HCEC 1CT (cell line): ENCODE measurements around the gene ADGRL1.
"Not testable (repeated sequence)": the region's sequence is repeated elsewhere in the genome, so short reads cannot be mapped to it uniquely, and the experiment has no call there.

Experiments
- DNase-seq: peaks from one replicate; pipeline ENCODE4 v3.0.0-alpha.2; 2017

The ADGRL1 gene

DNA sequence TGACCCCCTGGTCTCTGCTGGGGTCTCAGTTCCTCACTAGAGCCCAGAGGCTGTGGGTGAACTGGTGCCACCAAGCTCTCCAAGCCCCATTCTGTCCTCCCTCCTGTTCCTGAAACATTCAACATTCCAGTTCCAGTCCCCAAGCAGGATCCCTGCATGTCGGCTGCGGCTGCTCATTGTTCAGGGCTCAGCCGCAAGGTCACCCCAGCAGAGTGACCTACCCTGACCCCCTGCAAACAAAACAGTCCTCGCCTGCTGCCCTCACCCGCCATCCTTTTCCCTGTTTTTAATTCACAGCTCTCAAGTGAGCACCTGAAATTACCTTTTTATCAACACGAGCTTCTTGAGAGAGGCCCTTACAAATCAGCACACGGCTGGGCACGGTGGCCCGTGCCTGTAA, 19.3 kb downstream of the ADGRL1 start:
- DNase-seq: not testable (repeated sequence)

DNA sequence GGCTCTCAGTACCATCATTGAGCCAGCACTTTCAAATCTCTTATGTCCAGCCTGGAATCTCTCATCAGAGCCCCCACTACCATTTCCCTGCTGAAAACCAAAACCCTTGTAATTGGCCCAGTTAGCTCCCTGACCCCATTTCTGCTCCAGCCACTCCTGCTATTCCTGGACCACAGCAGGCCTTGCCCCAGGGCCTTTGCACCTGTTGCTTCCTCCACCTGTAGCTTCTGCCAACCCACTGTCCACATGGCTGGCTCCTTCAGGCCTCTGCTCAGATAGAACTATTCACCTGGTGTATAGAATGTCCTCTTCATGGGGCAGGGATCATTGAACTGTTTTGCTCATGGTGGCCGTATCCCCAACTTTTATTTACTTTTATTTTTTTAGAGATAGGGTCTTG, 20.3 kb downstream of the ADGRL1 start:
- not testable (repeated sequence) for DNase-seq

DNA sequence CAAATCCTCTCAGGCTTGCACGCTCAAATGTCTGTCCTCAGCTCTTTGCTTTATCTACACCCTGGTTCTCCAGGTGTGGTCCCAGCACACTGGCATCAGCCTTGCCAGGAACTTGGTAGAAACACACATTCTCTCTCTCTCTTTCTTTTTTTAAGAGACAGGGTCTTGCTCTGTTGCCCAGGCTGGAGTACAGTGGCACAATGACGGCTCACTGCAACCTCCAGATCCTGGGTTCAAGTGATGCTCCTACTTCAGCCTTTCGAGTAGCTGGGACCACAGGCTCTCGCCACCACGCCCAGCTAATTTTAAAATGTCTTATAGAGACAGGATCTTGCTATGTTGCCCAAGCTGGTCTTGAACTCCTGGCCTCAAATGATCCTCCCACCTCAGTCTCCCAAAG, 20.8 kb downstream of the ADGRL1 start:
- no peak for DNase-seq

DNA sequence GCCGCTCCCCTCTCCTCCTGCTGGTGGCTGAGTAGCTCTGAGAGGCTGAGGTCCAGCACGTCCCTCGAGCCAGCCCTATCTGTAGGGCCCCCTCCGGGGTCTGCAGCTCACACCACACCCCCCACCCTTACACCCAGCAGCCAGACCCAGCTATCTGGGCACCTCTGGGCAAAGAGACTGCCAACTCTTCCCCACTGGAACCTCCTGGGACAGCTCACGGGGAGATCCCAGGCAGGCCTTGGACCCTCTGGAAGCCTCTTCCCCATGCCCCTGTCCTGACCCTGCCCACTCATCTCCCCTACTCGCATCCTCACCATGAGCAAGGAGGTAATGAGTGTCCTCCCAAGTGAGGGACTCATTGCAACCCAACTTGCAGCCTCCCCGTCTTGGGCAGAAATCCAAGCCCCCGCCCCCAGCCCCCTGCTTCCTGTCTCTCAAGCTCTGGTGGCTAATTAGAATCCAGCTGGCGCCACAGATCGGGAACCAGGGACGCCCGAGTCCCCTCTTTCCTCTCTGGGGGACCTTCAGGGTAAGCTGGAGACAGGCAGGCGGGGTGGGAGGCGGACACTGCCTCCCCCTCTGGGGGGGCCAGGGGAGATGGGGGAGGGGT, 22.1 kb downstream of the ADGRL1 start:
- no peak for DNase-seq

DNA sequence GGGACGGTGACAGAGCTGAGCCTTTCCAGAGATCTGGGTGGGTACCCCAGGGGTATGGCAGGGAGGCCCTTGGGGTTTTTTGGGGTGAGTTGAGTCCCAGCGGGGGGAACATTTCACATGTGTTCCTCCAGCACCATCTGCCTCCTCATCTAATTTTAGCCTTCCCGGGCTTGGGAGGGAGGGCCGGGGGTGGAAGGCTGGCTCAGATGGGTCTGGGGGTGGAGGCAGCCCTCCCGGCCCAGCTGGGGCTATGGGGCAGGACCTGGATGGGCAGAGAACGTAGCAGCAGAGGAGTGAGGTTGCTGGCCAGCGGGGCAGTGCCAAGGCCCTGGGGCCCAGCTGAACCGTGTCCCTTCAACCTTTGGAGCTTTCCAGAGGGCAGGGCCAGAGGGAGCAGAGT, 23.5 kb downstream of the ADGRL1 start:
- no peak for DNase-seq

DNA sequence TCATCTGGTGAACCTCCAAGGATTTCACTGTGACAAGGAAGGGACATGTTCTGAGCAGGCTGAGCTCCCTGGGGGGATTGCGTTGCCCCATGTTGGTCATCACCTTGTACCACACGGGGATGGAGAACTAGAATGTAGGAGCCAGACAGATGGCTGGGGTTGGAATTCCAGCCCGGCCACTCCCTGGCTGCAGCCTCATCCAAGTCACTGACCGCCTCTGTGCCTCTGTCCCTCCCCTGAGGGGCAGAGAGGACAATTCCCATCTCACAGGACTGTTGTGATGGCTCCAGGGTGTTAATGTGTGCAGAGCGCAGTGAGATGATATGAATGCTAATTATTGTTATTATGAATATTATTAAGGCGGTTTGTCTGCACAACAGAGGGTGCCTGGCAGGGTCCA, 24.1 kb downstream of the ADGRL1 start:
- no peak for DNase-seq

- not testable (repeated sequence) for DNase-seq
Observed at GRCh38 chr19:14181199-14181598, 24.8 kb downstream of the ADGRL1 start.

- no peak for DNase-seq
Observed at GRCh38 chr19:14177496-14178074, 28.4 kb downstream of the ADGRL1 start.

DNA sequence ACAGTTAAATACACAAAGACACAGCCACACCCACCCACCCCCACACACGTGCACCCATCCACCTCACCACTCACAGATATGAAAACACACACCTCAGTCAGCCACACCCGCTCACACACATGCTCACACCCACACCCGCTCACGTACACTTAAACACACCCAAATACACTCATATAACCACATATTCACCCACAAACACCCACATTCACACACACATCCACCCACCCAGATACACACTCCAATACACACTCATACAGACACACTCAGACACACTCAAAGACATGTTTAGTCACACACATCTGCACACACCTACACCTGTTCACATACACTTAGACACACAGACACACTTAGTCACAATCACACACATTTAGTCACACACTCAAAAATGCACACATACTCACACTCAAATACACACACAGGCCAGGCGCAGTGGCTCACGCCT, 30.6 kb downstream of the ADGRL1 start:
- DNase-seq: no peak

DNA sequence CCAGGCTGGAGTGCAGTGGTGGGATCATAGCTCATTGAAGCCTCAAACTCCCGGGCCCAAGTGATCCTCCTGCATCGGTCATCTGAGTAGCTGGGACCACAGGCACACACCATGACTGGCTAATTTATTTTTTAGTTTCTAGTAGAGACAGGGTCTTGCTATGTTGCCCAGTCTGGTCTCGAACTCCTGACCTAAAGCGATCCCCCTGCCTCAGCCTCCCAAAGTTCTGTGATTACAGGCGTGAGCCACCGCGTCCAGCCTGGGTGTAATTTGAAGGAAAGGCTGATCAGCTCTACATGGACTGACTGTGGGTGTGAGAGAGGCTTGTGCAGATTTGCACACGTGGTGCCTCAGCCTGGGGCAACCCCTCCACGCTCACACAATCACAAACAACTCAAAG, 31.1 kb downstream of the ADGRL1 start:
- no peak for DNase-seq

GRCh38 chr19:14168993-14169392, 37.0 kb downstream of the ADGRL1 start:
- DNase-seq: no peak

- DNase-seq: no peak
Observed at GRCh38 chr19:14168259-14168972, 37.6 kb downstream of the ADGRL1 start.

DNA sequence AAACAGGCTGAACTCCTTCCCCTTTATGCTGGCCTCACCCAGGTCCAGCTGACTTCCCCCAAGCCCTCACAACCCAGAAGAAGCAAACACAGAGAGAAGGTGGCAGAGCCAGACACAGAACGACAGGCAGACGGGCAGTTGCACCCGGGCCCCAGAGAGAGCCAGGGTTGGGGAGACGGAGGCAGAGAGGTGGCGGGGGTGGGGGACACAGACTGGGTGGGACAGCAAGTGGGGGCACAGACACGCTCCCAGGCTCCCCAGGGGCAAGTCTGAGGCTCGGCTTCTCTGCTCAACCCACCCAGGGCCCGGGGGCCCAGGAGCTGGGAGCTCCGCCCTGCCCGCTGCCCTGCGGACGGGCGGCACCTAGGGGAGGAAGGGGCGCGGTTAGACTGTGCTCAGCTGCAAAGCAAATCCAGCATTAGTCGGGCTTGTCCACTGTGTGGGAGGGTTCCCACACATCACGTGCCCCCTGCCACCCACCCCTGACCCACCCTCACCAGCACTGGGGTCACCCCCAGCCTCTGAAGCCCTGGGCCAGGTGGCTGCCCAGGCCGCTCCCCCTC, 38.3 kb downstream of the ADGRL1 start:
- DNase-seq: no peak

DNA sequence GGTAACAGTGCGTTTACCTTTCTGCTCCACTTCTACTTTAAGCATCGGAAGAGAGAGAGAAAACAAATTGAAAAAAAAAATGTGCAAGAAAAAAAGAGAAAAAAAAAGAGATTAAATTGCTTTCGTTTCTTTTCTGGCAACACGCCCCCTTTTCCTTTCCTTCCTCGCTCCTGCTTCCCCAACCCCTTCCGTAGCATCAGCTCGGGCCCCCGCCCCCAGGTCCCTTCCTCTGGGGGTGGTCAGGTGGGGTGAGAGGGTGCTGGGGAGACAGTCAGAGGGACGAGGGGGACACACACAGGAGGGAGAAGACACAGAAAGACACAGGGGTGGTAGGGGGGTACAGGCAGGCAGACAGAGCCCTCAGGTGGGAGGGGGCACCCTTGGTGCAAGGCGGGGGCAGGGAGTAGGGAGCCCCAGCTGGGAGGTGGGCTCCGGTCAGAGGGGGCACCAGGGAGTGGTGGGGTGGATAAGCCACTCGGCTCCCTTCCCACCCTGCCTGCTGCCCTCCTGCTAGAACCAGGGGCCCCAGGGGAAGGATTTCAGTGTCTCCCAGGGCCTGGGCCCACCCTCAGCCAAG, 38.9 kb downstream of the ADGRL1 start:
- no peak for DNase-seq

GRCh38 chr19:14165990-14166830, 39.8 kb downstream of the ADGRL1 start:
- DNase-seq: no peak

DNA sequence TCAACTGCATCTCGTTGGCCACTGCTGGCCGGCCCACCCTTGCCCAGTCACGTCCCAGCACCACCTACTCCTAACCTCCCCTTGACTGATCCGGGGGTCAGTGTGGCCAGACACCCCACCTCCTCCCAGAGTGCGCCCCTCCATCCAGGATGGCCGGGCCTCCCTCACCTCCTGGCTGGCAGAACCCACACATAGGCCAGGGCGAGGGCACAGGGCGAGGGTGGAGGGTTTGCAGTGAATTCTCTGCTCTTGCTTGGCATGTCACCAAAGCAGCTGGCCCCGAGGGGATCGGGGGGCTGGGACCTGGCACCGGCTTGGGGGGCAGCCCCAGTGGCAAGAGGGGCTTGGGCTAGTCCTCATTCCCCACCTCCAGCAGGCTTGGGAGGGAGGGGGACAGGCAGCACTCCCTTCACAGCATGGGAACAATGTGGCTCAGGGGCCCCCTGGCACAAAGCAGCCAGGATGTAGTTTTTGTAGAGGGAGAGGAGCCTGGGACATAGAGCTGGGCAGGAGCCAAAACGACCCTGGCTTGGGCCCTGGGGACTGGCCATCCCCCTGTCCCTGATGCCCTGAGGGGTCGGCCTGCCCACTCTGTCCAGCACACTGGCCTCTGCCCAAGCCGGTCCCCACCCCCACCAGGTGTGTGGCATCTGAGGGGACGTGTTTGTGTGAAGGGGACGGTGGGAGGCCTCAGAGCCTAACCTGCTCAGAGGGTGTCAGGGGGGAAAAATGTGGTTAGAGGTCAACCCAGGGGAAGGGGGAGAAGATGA, 41.1 kb downstream of the ADGRL1 start:
- DNase-seq: no peak

- DNase-seq: no peak
Observed at GRCh38 chr19:14164082-14164481, 41.9 kb downstream of the ADGRL1 start.

- DNase-seq: no peak
Observed at GRCh38 chr19:14162871-14163297, 43.1 kb downstream of the ADGRL1 start.

DNA sequence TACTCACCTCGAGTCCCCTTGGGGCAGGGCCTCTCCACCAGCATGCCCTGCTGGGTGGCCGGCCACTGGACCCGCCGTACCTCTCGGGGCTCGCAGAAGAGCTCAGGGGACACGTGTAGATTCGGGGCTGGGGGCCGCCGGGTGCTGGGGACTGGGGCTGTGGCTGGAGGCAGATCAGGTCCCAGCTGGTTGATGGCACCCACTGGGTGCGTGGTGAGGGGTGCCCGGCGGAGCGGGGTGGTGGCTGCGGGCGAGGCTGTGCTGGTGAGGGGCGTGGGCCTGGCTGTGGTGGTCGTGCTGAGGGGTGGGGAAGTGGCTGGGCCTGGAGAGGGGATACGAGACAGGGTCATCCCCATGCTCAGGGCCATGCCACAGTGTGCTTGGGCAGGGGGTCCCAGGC, 44.7 kb downstream of the ADGRL1 start:
- no peak for DNase-seq

GRCh38 chr19:14160017-14160703, 45.8 kb downstream of the ADGRL1 start:
- no peak for DNase-seq

- DNase-seq: no peak
Observed at GRCh38 chr19:14159059-14159458, 46.9 kb downstream of the ADGRL1 start.
